ENCODE measurements around the gene SPRYD7. TPM values are rescaled to one million over a fixed set of nuclear protein-coding genes. Genes with fewer than 3 reads are reported as not detected.

Gene SPRYD7
- total RNA-seq, 1 donor from 2014 or later: 8.2 TPM

GRCh38 chr13:49864509-49864908, 71.6 kb downstream of the SPRYD7 start:
- DNase-seq (ENCODE audit: low read depth): no peak
- no peak overlapping the region for H3K4me3 ChIP-seq (ENCODE audit: low read depth, low read length)
- TF ChIP-seq CTCF (conservative IDR thresholded peaks at IDR 0.05; ENCODE audit: low read depth, low read length): no peak

Other genes with a start within 250 kb of the SPRYD7 start
- 78.0 and 95.1 TPM in 2 replicates for gene EBPL, start 244.9 kb downstream of the SPRYD7 start, total RNA-seq
- 22.3 and 29.7 TPM in 2 replicates for gene KPNA3, start 143.7 kb downstream of the SPRYD7 start, total RNA-seq
- gene TRIM13, start 60.7 kb upstream of the SPRYD7 start, total RNA-seq: 12.2 and 13.2 TPM in 2 replicates
- gene KCNRG, start 79.1 kb upstream of the SPRYD7 start, total RNA-seq: 0.14 and 2.5 TPM in 2 replicates

Measured in epithelial cell of proximal tubule (primary cell).